Esophagus squamous epithelium (tissue), 5 donors: ENCODE data around the gene ROM1. TPM values are rescaled to one million over a fixed set of nuclear protein-coding genes. Genes with fewer than 3 reads are reported as not detected.

Experiments
- DNase-seq: peaks from one replicate; lab custom pipeline; 2025; lab: John Stamatoyannopoulos, UW
- H3K27ac ChIP-seq, 4 donors: fragments of 200-600 bp; sonication (generic); one replicate each; pipeline ENCODE4 v1.5.1; 2016 to 2019; ENCODE audit warnings: mild to moderate bottlenecking in 1 of 4
- H3K27me3 ChIP-seq, 4 donors: fragments of 200-600 bp; sonication (generic); 1 replicate in 3 of 4; 2 replicates in 1 of 4; pipeline versions ENCODE4 v1.5.1 to v1.6.0; 2017 to 2021; ENCODE audit warnings: antibody characterized with exemption in 1 of 4
- H3K36me3 ChIP-seq, 3 donors: fragments of 200-600 bp; sonication (generic); one replicate each; pipeline ENCODE4 v1.5.1; 2016 to 2019
- H3K4me1 ChIP-seq, 3 donors: fragments of 200-600 bp; sonication (generic); one replicate each; pipeline ENCODE4 v1.5.1; 2017 to 2019
- H3K4me3 ChIP-seq, 4 donors: fragments of 200-600 bp; sonication (generic); 1 replicate in 3 of 4; 2 replicates in 1 of 4; pipeline ENCODE4 v1.5.1; 2016 to 2019; ENCODE audit warnings: mild to moderate bottlenecking in 2 of 4, moderate library complexity in 1 of 4
- H3K9me3 ChIP-seq, 3 donors: fragments of 200-600 bp; sonication (generic); one replicate each; pipeline ENCODE4 v1.5.1; 2016 to 2019
- CTCF ChIP-seq, 6 experiments: fragments of 450-650 bp in 4 of 6; fragments of 200-600 bp in 2 of 6; sonication (generic) in 2 of 6; IDR thresholded peaks; one replicate each; pipeline ENCODE4 v1.5.1; 2016 to 2019; ENCODE audit warnings: antibody characterized with exemption in 6 of 6, mild to moderate bottlenecking in 4 of 6, moderate library complexity in 4 of 6
- POLR2A ChIP-seq, 4 donors: fragments of 450-650 bp; IDR thresholded peaks; one replicate each; pipeline ENCODE4 v1.6.1; 2017; ENCODE audit warnings: antibody characterized with exemption in 4 of 4, mild to moderate bottlenecking in 4 of 4, moderate library complexity in 3 of 4
- WGBS, 2 donors: methylation state at CpG; one replicate each; pipeline ENCODE4 v1.1.5; 2018; 5-methylcytosine and 5-hydroxymethylcytosine counted together
- intact Hi-C: fragments of 100-400 bp; cut with DNase I; formaldehyde crosslinking; loops from one replicate; pipeline ENCODE4 v1.15.0; 2022
- total RNA-seq, 4 donors: library from RNA; depleted of rRNA; stranded (reverse); fragments of >200 nt; gene quantifications; one replicate each; pipeline ENCODE4 v1.1.0, GENCODE V29; 2016
- donor health status: DM: yes; HTN: yes; CAD: no.

Gene ROM1
- total RNA-seq, 4 donors from 2014 or later: 5.5 to 10.8 (median 7.2) TPM

DNA sequence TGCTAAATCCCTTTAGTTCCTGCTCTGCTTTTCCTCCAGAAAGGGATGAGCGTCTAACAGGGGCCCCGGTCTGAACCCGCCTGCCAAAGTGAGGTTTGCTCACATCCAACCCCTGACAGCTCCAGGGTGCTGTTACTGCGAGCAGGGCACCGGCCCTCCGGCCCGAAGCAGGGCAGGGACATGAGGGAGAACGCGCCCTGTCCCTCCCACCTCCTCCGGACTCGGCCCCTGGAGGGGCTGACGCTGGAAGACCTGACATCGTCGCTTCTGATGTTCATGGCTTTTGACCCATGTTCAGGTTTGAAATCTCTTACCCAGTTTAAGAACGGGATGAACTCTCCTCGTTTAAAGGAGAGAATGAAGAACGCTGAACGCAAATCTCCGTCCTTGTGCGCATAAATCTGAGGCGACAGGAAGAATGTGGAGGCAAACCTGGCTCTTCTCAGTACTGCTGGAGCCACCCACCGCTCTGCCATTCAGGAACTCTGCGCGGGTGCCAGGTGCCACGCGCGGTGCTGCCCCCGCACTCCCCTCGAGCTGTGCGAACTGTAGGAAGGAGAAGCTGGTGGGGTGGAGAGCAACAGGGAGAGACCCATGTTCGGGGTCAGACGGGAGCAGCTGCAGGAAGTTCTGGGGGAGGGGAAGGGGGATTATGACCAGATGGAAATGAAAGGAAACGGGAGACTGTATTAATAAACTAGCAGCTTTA lies 38.5 kb upstream of the ROM1 start:
- intact Hi-C loops: no loop called here
- Histone ChIP-seq H3K36me3 (peaks cover 0 to 74% (median 30%) of the 10 kb centered on the region in 3 donors), H3K9me3 (no peaks in the 10 kb centered on the region), H3K27me3 (no peaks in the 10 kb centered on the region), H3K27ac (peak overlapping the region; percentile 86 to 96 (median 93)), H3K4me1 (peaks cover 24 to 72% (median 38%) of the 10 kb centered on the region in 3 donors), H3K4me3 (peak overlapping the region; percentile 49 to 89 (median 82))
- WGBS, 2 donors: 0 to 2% methylated on average over 19 to 25 of the region's 33 CpGs
- no peak for DNase-seq
- TF ChIP-seq CTCF (IDR thresholded peaks at IDR 0.05) (no peak), POLR2A (IDR thresholded peaks at IDR 0.05) (no peak)

GRCh38 chr11:62575156-62575555 lies 37.9 kb upstream of the ROM1 start:
- TF ChIP-seq CTCF (IDR thresholded peaks at IDR 0.05): no peak
- no peak for TF ChIP-seq POLR2A (IDR thresholded peaks at IDR 0.05)
- DNase-seq: no peak
- 54 to 58% methylated on average over 13 to 14 of the region's 17 CpGs for WGBS, 2 donors
- H3K9me3 ChIP-seq: no peaks in the 10 kb centered on the region
- H3K4me1 ChIP-seq: peaks cover 24 to 66% (median 38%) of the 10 kb centered on the region in 3 donors
- H3K27ac ChIP-seq: peak overlapping the region; percentile 86 to 96 (median 93)
- no peaks in the 10 kb centered on the region for H3K27me3 ChIP-seq
- intact Hi-C loops: no loop called here
- peaks cover 0 to 73% (median 26%) of the 10 kb centered on the region in 3 donors for H3K36me3 ChIP-seq
- peak overlapping the region; percentile 49 to 89 (median 82) for H3K4me3 ChIP-seq

DNA sequence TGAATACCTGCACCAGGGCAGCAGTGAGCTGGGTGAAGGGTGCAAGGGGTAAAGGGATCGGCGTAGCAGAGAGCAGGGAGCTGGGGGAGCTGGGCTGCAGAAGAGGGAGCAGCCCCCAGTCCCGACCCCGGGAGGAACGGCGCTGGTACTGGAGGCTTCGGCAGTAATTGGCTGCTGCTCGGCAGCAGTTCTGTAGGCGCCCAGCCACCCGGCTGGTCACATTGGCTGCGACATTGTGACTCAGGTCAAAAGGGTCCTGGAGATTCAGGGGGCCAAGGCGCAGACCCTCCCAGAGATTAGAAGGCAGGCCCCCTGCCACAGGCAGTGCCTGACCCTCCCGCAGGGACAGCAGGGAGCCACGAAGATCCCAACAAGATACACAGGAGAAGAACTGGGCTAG lies 37.2 kb upstream of the ROM1 start:
- no peaks in the 10 kb centered on the region for H3K27me3 ChIP-seq
- H3K27ac ChIP-seq: peak overlapping the region in 3 of 4 donors; percentile 92 to 96 (median 94)
- no peak for DNase-seq
- peaks cover 24 to 59% (median 35%) of the 10 kb centered on the region in 3 donors for H3K4me1 ChIP-seq
- H3K4me3 ChIP-seq: no peak overlapping the region
- 83 to 100% methylated on average over 2 to 8 of the region's 14 CpGs for whole genome bisulfite sequencing, 2 donors
- peaks cover 0 to 73% (median 20%) of the 10 kb centered on the region in 3 donors for H3K36me3 ChIP-seq
- no peaks in the 10 kb centered on the region for H3K9me3 ChIP-seq
- intact Hi-C loops: no loop called here
- TF ChIP-seq CTCF (IDR thresholded peaks at IDR 0.05) (no peak), POLR2A (IDR thresholded peaks at IDR 0.05) (no peak)

GRCh38 chr11:62577046-62577714 lies 35.9 kb upstream of the ROM1 start:
- Histone ChIP-seq H3K27ac (peak overlapping the region; percentile 38 to 96 (median 93)), H3K4me1 (peaks cover 24 to 45% (median 30%) of the 10 kb centered on the region in 3 donors), H3K4me3 (peak overlapping the region in 1 of 4 donors; percentile 7), H3K9me3 (no peaks in the 10 kb centered on the region), H3K36me3 (peaks cover 0 to 73% (median 9%) of the 10 kb centered on the region in 3 donors), H3K27me3 (no peaks in the 10 kb centered on the region)
- intact Hi-C loops: no loop called here
- no peak for DNase-seq
- TF ChIP-seq CTCF (IDR thresholded peaks at IDR 0.05): no peak
- no peak for TF ChIP-seq POLR2A (IDR thresholded peaks at IDR 0.05)
- WGBS, 2 donors: 64 to 67% methylated on average over 6 to 12 of the region's 12 CpGs

GRCh38 chr11:62578541-62578940 lies 34.5 kb upstream of the ROM1 start:
- TF ChIP-seq CTCF (IDR thresholded peaks at IDR 0.05) (no peak), POLR2A (IDR thresholded peaks at IDR 0.05) (no peak)
- H3K27me3 ChIP-seq: no peaks in the 10 kb centered on the region
- peaks cover 21 to 35% (median 23%) of the 10 kb centered on the region in 3 donors for H3K4me1 ChIP-seq
- intact Hi-C loops: no loop called here
- H3K36me3 ChIP-seq: peaks cover 0 to 79% (median 9%) of the 10 kb centered on the region in 3 donors
- H3K27ac ChIP-seq: no peak overlapping the region
- no peaks in the 10 kb centered on the region for H3K9me3 ChIP-seq
- 95 to 100% methylated on average over 3 to 11 of the region's 11 CpGs for WGBS, 2 donors
- DNase-seq: no peak
- no peak overlapping the region for H3K4me3 ChIP-seq
